Measurements from ENCODE around the gene KLC1. TPM values are rescaled to one million over a fixed set of nuclear protein-coding genes. Genes with fewer than 3 reads are reported as not detected.

KLC1 gene
- total RNA-seq, 4 donors from 2014 or later, result 236 to 340 (median 281) TPM

DNA sequence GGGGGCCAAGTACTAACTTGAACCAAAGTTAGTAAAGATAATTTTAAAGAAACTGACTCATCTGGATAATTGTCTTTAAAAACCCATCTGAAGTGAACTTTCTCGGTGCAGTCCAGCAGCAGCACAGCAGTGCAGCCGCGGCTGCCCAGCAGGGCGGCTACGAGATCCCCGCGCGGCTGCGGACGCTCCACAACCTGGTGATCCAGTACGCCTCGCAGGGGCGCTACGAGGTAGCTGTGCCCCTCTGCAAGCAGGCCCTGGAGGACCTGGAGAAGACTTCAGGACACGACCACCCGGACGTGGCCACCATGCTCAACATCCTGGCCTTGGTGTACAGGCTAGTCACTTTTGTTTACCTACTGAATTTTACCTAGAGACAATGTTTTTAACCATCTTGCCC is 33.6 kb downstream of the KLC1 start:
- intact Hi-C loops (cut with DNase I), result no loop called here
- Histone ChIP-seq H3K4me3 (replicated peaks in 1 of 3) (no peak overlapping the region), H3K27ac (no peak overlapping the region), H3K36me3 (peaks cover 49 to 61% of the 10 kb centered on the region in 2 donors), H3K9me3 (no peaks in the 10 kb centered on the region), H3K4me1 (no peaks in the 10 kb centered on the region), H3K27me3 (no peaks in the 10 kb centered on the region)
- TF ChIP-seq, protein P1, sequence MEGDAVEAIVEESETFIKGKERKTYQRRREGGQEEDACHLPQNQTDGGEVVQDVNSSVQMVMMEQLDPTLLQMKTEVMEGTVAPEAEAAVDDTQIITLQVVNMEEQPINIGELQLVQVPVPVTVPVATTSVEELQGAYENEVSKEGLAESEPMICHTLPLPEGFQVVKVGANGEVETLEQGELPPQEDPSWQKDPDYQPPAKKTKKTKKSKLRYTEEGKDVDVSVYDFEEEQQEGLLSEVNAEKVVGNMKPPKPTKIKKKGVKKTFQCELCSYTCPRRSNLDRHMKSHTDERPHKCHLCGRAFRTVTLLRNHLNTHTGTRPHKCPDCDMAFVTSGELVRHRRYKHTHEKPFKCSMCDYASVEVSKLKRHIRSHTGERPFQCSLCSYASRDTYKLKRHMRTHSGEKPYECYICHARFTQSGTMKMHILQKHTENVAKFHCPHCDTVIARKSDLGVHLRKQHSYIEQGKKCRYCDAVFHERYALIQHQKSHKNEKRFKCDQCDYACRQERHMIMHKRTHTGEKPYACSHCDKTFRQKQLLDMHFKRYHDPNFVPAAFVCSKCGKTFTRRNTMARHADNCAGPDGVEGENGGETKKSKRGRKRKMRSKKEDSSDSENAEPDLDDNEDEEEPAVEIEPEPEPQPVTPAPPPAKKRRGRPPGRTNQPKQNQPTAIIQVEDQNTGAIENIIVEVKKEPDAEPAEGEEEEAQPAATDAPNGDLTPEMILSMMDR (IDR thresholded peaks at IDR 0.05), result no peak
- no peak for TF ChIP-seq POLR2A (IDR thresholded peaks at IDR 0.05)
- WGBS, 2 donors, result 94 to 96% methylated on average over 17 of the region's 17 CpGs
- DNase-seq, result no peak

DNA sequence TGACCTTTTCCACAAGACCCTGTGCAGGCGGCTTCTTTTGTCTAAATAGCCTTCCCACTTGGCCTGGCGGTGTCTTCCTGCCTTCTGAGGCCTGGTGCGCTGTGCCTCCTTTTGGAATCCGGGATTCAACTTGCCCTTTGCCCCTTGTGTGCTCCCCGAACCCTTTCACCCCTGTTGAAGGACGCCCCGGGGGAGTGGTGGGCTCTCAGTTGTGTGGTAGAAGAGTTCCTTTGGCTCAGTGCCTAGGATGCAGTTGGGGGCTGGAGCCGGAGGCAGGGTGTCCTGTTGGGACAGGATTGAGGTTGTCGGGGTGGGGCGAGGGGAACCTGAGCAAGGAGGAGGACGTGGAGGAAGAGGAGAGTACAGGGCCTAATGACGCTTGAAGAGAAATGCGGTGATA is 34.5 kb downstream of the KLC1 start:
- Histone ChIP-seq H3K9me3 (no peaks in the 10 kb centered on the region), H3K4me3 (replicated peaks in 1 of 3) (no peak overlapping the region), H3K27me3 (no peaks in the 10 kb centered on the region), H3K36me3 (peaks cover 53 to 61% of the 10 kb centered on the region in 2 donors), H3K27ac (no peak overlapping the region), H3K4me1 (no peaks in the 10 kb centered on the region)
- no peak for DNase-seq
- 90 to 91% methylated on average over 11 to 13 of the region's 13 CpGs for WGBS, 2 donors
- intact Hi-C loops (cut with DNase I), result no loop called here
- TF ChIP-seq, protein P1 (IDR thresholded peaks at IDR 0.05), result no peak
- no peak for TF ChIP-seq POLR2A (IDR thresholded peaks at IDR 0.05)

DNA sequence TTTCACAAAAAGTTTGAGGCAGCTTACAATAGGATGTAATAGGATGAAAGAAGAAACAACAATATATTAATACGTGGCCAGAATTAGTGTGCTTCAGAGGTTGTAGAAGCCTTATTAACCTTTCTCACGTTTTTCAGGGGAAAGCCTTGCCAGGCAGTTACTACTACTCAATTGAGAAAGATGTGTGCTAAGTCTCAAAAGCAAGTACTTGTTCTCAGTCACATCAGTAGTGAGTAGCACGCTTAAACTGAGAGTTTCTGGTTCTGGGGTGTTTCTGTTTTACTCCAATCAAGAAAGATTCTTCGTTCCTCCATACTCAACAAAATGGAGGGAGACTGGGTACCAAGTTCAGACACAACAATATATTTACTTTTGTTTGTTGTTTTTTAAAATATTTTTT is 38.7 kb downstream of the KLC1 start:
- Histone ChIP-seq H3K9me3 (no peaks in the 10 kb centered on the region), H3K36me3 (peaks cover 58 to 59% of the 10 kb centered on the region in 2 donors), H3K27me3 (no peaks in the 10 kb centered on the region), H3K27ac (no peak overlapping the region), H3K4me3 (replicated peaks in 1 of 3) (no peak overlapping the region), H3K4me1 (no peaks in the 10 kb centered on the region)
- 92 to 93% methylated on average over 4 of the region's 4 CpGs for WGBS, 2 donors
- no peak for DNase-seq
- intact Hi-C loops (cut with DNase I), result no loop called here
- TF ChIP-seq POLR2A (IDR thresholded peaks at IDR 0.05), result no peak
- TF ChIP-seq, protein P1 (IDR thresholded peaks at IDR 0.05), result no peak

DNA sequence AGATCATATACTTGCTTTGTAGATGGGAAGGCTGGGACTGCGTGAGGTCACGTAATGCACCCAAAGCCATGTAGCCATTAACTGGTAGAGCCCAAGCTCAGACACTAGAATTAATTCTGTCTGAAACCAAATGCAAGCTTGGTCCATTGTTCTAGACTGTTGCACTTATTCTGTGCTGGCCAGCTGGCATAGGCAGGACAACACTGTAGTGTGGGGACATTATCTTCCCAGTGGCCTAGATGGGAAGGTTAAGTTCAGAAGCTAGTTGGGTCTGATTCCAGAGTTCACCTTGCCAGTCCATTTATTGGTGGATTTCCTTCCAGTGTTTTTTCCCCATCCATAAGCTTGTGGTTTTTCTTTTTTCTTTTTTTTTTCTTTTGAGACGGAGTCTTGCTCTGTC is 39.1 kb downstream of the KLC1 start:
- Histone ChIP-seq H3K4me3 (replicated peaks in 1 of 3) (no peak overlapping the region), H3K4me1 (no peaks in the 10 kb centered on the region), H3K27ac (no peak overlapping the region), H3K27me3 (no peaks in the 10 kb centered on the region), H3K9me3 (no peaks in the 10 kb centered on the region), H3K36me3 (peaks cover 58 to 61% of the 10 kb centered on the region in 2 donors)
- intact Hi-C loops (cut with DNase I), result no loop called here
- 97 to 99% methylated on average over 3 of the region's 3 CpGs for WGBS, 2 donors
- no peak for DNase-seq
- no peak for TF ChIP-seq POLR2A (IDR thresholded peaks at IDR 0.05)
- TF ChIP-seq, protein P1 (IDR thresholded peaks at IDR 0.05), result no peak

DNA sequence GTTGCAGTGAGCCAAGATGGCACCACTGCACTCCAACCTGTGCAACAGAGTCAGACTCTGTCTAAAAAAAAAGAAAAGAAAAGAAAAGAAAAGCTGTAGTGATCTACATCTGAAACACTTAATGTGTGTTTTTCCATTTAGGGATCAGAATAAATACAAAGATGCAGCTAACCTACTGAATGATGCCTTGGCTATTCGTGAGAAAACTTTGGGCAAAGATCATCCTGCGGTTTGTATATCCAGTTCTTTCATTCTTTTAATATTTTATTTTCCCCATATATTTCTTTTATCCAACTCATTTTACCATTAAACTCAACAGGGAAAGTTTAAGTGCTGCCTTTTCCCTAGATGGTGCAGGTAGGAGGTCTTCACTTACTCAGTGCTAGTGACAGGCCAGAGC is 40.4 kb downstream of the KLC1 start:
- TF ChIP-seq, protein P1 (IDR thresholded peaks at IDR 0.05), result no peak
- no peak for TF ChIP-seq POLR2A (IDR thresholded peaks at IDR 0.05)
- no peak overlapping the region for H3K4me3 ChIP-seq (replicated peaks in 1 of 3)
- H3K27ac ChIP-seq, result no peak overlapping the region
- peaks cover 62 to 74% of the 10 kb centered on the region in 2 donors for H3K36me3 ChIP-seq
- WGBS, 2 donors, result 96 to 99% methylated on average over 2 of the region's 2 CpGs
- no peaks in the 10 kb centered on the region for H3K27me3 ChIP-seq
- no peaks in the 10 kb centered on the region for H3K4me1 ChIP-seq
- intact Hi-C loops (cut with DNase I), result no loop called here
- no peaks in the 10 kb centered on the region for H3K9me3 ChIP-seq
- DNase-seq, result no peak
